GM18517 (cell line): ENCODE data around the gene CHRNA5.

Experiments used
- ATAC-seq: cut with Tn5 transposase; IDR thresholded peaks from one replicate; pipeline ENCODE4 v1.9.1; 2021; ENCODE audit warnings: mild to moderate bottlenecking, moderate library complexity; ENCODE audit not compliant: unreplicated experiment

The CHRNA5 gene

DNA sequence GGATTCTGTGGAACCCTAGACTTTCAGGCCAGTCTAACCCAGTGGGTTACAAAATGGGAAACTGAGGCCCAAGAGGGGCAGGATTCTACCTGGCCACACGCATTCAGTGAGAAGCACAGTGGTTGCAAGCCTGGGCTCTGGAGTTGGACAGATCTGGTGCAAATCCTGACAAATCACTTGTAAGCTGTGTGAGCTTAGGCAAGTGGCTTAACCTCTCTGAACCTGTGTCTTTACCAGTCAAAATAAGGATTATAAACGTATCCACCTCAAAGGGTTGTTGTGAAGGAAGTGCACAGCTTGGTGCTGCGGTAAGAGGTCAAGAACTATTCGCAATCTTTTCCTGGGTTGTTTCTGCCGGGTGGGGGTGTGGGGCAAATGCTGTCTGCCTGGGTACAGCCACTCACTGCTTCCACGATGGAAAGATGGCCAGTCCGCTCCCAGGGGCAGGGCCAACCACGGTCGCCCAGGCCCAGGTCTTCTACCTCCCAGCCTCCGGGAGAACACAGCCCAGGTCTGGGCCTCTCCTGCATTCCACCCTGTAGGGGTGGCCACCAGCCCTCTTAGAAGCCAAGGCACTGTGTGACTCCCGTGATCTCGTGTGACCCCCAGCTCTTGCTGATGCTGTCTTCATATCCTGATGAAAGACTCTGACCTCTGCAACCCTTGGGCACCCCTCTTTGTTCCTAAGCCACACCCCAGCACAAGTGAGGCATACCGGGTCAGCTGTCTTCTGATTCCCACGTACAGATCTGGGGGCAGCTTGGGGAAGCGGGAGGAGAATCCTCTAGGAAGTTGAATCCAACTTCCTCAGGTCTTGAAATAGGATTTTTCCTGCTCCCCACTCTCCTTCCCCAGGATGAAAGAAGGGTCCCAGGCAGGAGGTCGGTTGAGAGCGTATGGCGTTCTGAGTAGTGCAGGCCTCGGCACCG is 54.0 kb downstream of the CHRNA5 start:
- no peak for ATAC-seq

- no peak for ATAC-seq
Measured at GRCh38 chr15:78620021-78620526, 54.8 kb downstream of the CHRNA5 start.

DNA sequence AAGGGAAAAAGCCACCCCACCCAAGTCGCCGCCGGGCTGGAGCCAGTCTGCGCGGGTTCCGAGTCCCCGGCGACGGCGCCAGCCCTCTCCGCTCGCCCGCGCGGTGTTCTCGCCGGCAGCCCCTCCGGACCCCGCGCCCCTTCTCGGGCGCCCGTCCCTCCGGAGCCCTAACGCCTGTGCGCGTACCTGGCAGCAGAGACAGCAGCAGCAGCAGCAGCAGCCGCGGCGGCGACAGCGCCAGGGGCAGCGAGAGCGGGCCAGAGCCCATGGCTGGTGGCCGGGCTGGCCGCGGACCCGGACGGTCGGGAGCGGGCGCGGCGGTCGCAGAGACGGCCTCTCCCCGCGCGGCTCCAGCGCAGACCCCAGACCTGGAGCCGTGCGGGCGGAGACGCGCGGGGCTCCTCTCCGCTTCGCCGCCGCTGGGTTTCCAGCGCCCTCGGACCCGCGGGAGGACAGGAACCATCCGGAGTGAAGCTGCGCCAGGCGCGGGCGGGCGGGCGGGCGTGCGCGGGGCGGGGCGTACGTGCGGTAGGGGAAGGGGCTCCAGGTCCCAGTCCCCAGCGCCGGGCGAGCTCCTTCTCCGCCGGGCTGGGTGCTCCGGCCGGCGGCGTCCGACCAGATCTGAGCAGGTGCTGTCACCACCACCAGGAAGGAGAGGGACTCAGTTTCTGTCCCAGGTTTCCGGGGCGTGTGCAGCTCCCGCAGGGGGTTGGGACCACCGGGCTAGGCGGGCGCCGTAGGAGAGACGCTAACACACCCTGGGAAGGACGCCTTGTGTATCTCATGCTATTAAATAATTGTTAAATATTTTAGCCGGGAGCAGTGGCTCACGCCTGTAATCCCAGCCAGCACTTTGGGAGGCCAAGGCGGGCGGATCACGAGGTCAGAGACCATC is 55.5 kb downstream of the CHRNA5 start, which contains the start of gene CHRNA3:
Gene CHRNA3 (minus strand): TSS at position 470 of the 895 bp plus-strand sequence. CDS start 202 bp downstream, at position 268.
- no peak for ATAC-seq

- ATAC-seq: no peak
Measured at GRCh38 chr15:78621810-78622402, 56.6 kb downstream of the CHRNA5 start.

DNA sequence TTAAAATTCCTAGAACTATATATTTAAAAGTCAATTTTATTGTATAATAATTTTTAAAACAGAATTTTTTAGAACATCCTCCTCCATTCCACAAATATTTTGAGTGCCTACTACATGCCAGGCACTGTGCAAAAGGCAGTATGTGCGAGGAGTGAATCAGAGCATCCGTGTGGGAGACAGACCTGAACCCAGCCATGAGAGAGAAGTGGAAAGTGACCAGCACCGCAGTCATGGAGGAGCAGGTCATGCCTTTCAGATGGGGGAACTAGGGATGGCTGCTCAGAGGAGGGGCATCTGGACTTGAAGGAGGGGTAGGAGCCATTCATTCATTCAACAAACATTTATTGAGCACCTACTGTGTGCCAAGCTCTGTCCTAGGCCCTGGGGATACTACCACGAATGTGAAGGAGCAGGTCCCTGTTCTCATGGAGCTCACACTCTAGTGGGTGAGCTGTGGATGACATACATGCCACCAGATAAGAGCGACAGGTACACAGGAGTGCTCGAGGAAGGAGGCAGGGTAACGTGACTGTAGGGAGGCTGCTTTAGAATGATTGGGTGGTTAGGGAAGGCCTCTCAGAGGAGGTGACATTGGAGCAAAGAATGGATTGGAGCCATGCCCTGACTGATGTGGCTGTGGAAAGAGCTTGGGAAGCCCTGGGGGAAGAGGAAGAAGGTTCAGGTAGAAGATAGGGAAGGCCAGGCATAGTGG is 58.6 kb downstream of the CHRNA5 start:
- no peak for ATAC-seq

DNA sequence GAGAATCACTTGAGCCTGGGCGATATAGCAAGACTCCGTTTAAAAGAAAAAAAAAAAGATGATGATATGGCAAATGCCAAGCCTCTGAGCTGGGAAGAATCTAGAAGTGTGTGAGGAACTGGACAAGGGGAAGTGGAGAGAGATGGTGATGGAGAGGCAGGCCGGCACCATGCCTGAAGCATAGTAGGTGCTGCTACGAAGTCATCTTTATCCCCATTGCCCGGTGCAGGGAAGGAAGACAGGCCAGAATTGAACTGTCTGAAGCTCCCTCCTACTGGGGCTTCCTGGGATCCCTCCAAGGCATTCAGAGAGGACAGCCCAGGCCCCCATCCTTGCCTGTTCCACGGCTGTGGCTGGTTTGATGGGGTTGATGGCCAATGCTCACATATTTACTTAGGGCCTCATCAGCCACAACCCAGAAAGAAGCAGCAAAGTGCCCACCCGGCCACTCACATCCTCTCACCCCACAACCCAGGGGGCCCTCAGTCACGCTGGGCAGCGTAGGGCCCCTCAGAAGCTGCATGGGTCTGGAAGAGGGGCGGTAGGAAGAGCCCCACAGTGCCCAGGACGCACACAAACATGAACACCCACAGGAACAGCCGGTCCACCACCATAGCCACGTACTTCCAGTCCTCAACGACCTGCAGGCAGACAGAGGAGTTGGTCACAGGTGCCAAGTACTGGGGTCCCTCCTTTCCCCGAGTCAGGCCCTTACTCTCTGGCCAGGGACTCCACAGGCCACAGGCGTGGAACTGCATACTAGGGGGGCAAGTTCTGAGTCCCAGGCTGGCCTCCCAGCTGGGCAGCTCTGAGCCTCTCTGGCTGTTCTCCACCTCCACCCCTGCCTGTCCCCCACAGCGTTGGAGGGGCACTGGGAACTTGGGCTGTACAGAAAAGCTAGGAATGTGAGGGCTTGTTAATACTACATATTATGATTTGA is 59.6 kb downstream of the CHRNA5 start:
- no peak for ATAC-seq

DNA sequence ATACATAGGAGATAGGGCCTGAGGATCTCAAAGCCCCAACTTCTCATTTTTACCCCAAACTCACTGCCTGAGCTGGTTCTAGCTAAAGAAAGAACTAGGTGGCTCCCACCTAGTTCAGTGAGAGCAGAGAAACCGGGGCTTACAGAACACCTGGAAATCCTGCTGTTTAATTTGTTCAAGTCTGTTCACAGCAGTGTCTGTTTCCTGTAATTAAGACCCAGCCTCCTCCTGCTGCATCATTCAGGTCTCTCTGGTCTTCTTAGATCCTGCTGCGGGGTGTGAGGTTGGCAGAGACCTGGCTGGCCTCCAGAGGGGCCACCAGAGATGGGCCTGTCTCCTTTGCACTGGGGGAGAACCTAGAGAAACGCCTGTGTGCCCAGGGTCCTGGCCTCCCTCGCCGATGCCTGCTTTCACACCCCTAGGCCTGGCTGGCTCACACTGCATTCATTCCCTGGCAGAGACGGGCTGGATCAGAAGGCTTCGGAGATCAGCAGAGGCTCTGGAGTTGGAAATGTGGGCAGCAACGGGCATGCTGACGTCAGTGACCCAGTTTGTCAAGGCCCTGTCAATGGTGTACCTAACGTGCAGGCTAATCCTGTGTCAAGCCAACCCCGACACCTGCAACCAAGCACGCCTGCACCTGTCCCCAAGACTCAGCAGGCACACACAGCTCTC is 60.4 kb downstream of the CHRNA5 start:
- ATAC-seq: no peak

- ATAC-seq: no peak
Measured at GRCh38 chr15:78626381-78626995, 61.2 kb downstream of the CHRNA5 start.

GRCh38 chr15:78627348-78627747 is 62.0 kb downstream of the CHRNA5 start:
- ATAC-seq: no peak

GRCh38 chr15:78628227-78628626 is 62.9 kb downstream of the CHRNA5 start:
- ATAC-seq: no peak

DNA sequence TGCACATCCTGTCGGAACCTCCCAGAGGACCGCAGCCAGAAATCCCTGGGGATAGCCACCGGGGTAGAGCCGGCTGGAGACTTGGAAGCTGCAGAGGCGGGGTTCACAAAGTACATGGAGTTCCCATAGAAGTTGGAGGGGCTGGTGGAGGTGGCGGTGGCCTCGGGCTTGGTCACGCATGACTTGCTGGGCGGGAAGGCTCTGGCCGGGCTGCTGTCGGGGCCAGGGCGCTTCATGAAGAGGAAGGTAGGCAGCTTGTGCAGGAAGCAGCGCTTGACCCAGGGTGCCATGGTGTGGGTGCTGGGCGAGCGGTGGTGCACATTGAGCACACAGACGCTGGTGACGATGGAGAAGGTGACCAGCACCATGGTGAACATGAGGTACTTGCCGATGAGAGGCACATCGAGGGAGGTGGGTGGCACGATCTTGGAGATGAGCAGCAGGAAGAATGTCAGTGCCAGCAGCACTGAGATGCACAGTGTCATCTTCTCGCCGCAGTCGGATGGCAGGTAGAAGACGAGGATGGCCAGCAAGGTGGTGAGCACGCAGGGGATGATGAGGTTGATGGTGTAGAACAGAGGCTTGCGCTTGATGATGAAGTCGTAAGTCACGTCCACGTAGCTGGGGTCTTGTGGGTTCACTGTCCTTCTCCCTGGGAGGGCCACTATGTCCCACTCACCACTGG is 63.9 kb downstream of the CHRNA5 start:
- ATAC-seq: no peak

- no peak for ATAC-seq
Measured at GRCh38 chr15:78629716-78630065, 64.4 kb downstream of the CHRNA5 start.

GRCh38 chr15:78630886-78631633 is 65.7 kb downstream of the CHRNA5 start:
- ATAC-seq: no peak

DNA sequence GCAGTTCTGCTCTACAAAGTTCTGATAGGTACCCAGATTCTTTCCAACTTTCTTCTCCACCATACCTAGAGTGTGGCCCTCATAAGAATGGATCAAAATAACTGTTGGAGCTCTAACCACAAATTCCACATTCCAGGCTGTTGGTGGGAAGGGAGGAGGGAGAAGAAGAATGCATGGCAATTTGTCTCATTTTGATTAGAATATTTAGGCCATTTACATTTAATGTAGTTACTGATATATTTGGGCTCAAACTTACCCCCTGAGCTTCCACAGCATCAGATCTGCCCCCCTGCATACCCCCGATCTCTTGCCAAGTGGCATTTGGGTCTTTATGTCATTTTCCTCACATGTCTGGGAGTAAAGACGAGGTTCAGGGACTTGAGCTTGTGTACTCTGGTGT is 68.0 kb downstream of the CHRNA5 start:
- ATAC-seq: no peak

GRCh38 chr15:78634210-78635145 is 69.2 kb downstream of the CHRNA5 start:
- no peak for ATAC-seq

DNA sequence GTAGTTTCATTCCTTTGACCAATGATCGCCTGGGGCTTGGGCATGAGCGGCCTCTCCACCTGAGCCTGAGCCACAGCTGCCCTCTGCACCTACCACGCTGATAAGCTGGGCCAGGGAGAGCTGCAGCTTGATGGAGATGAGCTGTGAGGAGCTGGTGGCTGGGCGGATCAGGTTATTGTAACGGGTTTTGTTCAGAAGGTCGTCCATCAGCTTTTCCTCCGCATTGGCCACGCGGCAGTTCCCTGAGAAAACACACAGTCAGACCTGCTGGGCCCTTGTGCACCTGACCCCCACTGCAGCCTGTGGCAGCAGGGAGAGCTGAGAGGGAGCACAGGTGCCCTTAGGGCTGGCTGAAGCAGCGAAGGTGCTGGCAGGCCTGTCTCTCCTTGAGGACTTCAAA is 70.0 kb downstream of the CHRNA5 start:
- ATAC-seq: no peak
